ENCODE measurements around the gene RBFOX2.

DNA sequence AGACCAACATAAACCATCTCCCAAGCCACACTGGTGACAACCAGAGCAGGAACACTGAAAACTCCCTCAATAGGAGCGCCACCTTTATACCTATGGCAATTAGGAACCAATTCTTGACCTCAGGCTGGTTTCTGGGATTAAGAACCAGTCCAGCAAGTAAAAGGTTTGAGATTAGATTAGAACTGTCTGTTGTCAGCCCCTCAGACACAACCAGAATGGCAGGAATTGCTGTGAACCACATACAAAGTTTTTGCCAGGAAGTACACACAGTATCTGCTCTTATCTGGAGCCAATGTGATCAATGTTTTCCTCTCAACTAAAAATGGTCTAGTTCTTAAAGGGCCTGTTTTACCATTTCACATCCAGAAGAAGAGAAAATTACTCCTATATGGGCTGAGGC, 55.2 kb downstream of the RBFOX2 start:
- TF ChIP-seq, protein P1, sequence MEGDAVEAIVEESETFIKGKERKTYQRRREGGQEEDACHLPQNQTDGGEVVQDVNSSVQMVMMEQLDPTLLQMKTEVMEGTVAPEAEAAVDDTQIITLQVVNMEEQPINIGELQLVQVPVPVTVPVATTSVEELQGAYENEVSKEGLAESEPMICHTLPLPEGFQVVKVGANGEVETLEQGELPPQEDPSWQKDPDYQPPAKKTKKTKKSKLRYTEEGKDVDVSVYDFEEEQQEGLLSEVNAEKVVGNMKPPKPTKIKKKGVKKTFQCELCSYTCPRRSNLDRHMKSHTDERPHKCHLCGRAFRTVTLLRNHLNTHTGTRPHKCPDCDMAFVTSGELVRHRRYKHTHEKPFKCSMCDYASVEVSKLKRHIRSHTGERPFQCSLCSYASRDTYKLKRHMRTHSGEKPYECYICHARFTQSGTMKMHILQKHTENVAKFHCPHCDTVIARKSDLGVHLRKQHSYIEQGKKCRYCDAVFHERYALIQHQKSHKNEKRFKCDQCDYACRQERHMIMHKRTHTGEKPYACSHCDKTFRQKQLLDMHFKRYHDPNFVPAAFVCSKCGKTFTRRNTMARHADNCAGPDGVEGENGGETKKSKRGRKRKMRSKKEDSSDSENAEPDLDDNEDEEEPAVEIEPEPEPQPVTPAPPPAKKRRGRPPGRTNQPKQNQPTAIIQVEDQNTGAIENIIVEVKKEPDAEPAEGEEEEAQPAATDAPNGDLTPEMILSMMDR (IDR thresholded peaks at IDR 0.05; ENCODE audit: extremely low read depth in 1 of 2, insufficient read depth in 1 of 2, low read depth in 1 of 2, low read length in 2 of 2) = no peak
- TF ChIP-seq POLR2AphosphoS5 (IDR thresholded peaks at IDR 0.05; ENCODE audit: insufficient read depth, low read depth, low read length) = no peak
- TF ChIP-seq EZH2 (IDR thresholded peaks at IDR 0.05; ENCODE audit: borderline replicate concordance, low read depth, low read length, severe bottlenecking) = no peak
- TF ChIP-seq, protein P2, sequence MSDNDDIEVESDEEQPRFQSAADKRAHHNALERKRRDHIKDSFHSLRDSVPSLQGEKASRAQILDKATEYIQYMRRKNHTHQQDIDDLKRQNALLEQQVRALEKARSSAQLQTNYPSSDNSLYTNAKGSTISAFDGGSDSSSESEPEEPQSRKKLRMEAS (IDR thresholded peaks at IDR 0.05; ENCODE audit: insufficient read depth, insufficient read length) = no peak
- TF ChIP-seq POLR2A (IDR thresholded peaks at IDR 0.05; ENCODE audit: low read depth, low read length) = no peak
- no peak for TF ChIP-seq JUN (IDR thresholded peaks at IDR 0.05; ENCODE audit: borderline replicate concordance, insufficient read depth, insufficient read length, low read depth)
- no peak for TF ChIP-seq MYC (IDR thresholded peaks at IDR 0.05; ENCODE audit: low read depth, low read length)
- no peak for TF ChIP-seq FOS (IDR thresholded peaks at IDR 0.05; ENCODE audit: borderline replicate concordance, insufficient read depth, low read length)
- no peak for TF ChIP-seq GATA2 (IDR thresholded peaks at IDR 0.05; ENCODE audit: insufficient read depth, insufficient read length, low read depth, low read length)
